CD14-positive monocyte (primary cell): ENCODE results near the gene MRPL54. TPM values are rescaled to one million over a fixed set of nuclear protein-coding genes. Genes with fewer than 3 reads are reported as not detected.

Source experiments
- DNase-seq, 3 donors: peaks; one replicate each; pipeline ENCODE4 v3.0.0-alpha.2; 2011 to 2022
- H2AFZ ChIP-seq: 2 replicates; pipeline ENCODE4 v1.6.0; 2012; ENCODE audit warnings: mild to moderate bottlenecking, low read depth, low read length, inconsistent platforms; ENCODE audit not compliant: insufficient read depth, poor library complexity, severe bottlenecking
- H3K27ac ChIP-seq, 2 donors: 1 replicate in 1 of 2; 2 replicates in 1 of 2; pipeline ENCODE4 v1.5.1; 2012 to 2013; ENCODE audit warnings: low read length in 2 of 2, control low read depth in 1 of 2, inconsistent platforms in 1 of 2, low read depth in 1 of 2, mild to moderate bottlenecking in 1 of 2
- H3K27me3 ChIP-seq, 2 donors: one replicate each; pipeline versions ENCODE4 v1.6.0 to v1.6.1; 2011 to 2013; ENCODE audit warnings: low read length in 2 of 2; ENCODE audit not compliant: control insufficient read depth in 2 of 2, insufficient read depth in 2 of 2
- H3K36me3 ChIP-seq, 2 donors: replicated peaks in 1 of 2; 1 replicate in 1 of 2; 2 replicates in 1 of 2; pipeline versions ENCODE4 v1.5.1 to v1.6.1; 2012 to 2013; ENCODE audit warnings: low read length in 2 of 2, control low read depth in 1 of 2, inconsistent platforms in 1 of 2, mild to moderate bottlenecking in 1 of 2; ENCODE audit not compliant: insufficient read depth in 2 of 2, control insufficient read depth in 1 of 2
- H3K4me1 ChIP-seq, 2 donors: 1 replicate in 1 of 2; 2 replicates in 1 of 2; pipeline versions ENCODE4 v1.5.1 to v1.6.1; 2012 to 2013; ENCODE audit warnings: low read length in 2 of 2, control low read depth in 1 of 2, inconsistent platforms in 1 of 2, mild to moderate bottlenecking in 1 of 2, moderate library complexity in 1 of 2; ENCODE audit not compliant: insufficient read depth in 2 of 2, control insufficient read depth in 1 of 2
- H3K4me2 ChIP-seq: replicated peaks from 2 replicates; pipeline ENCODE3; 2012; ENCODE audit warnings: low read length, moderate library complexity, mild to moderate bottlenecking; ENCODE audit not compliant: poor library complexity, severe bottlenecking; ENCODE audit errors: extremely low read depth
- H3K4me3 ChIP-seq, 3 experiments: fragments of 200-600 bp in 1 of 3; sonication (generic) in 1 of 3; replicated peaks in 1 of 3; 1 replicate in 2 of 3; 2 replicates in 1 of 3; pipeline ENCODE4 v1.5.1; 2011 to 2013; ENCODE audit warnings: low read length in 3 of 3, mild to moderate bottlenecking in 3 of 3, control low read depth in 2 of 3, low read depth in 2 of 3, inconsistent platforms in 1 of 3, moderate library complexity in 1 of 3
- H3K79me2 ChIP-seq: 2 replicates; pipeline ENCODE4 v1.6.0; 2012; ENCODE audit warnings: mild to moderate bottlenecking, control low read depth, inconsistent platforms, low read length, moderate library complexity; ENCODE audit not compliant: insufficient read depth
- H3K9ac ChIP-seq: 2 replicates; pipeline ENCODE4 v1.6.0; 2017; ENCODE audit warnings: low read length, mild to moderate bottlenecking; ENCODE audit not compliant: insufficient read depth, poor library complexity, severe bottlenecking
- H3K9me3 ChIP-seq, 2 donors: replicated peaks in 1 of 2; 1 replicate in 1 of 2; 2 replicates in 1 of 2; pipeline versions ENCODE4 v1.5.1 to v1.6.1; 2012 to 2013; ENCODE audit warnings: low read length in 2 of 2, control low read depth in 1 of 2; ENCODE audit not compliant: control insufficient read depth in 1 of 2, insufficient read depth in 1 of 2
- H4K20me1 ChIP-seq: 2 replicates; pipeline ENCODE4 v1.6.0; 2012; ENCODE audit warnings: mild to moderate bottlenecking, low read length, control low read depth, moderate library complexity; ENCODE audit not compliant: insufficient read depth
- H3K27ac Mint-ChIP-seq, 7 donors: one replicate each; pipeline ENCODE4 v1.8.0; 2020; ENCODE audit warnings: mild to moderate bottlenecking in 7 of 7, mixed read lengths in 7 of 7, moderate library complexity in 6 of 7, inconsistent platforms in 2 of 7
- H3K27me3 Mint-ChIP-seq, 3 donors: one replicate each; pipeline ENCODE4 v1.8.0; 2021 to 2022; ENCODE audit warnings: low read depth in 3 of 3, mild to moderate bottlenecking in 3 of 3, mixed read lengths in 3 of 3, moderate library complexity in 3 of 3, inconsistent platforms in 1 of 3
- H3K36me3 Mint-ChIP-seq, 2 donors: one replicate each; pipeline ENCODE4 v1.8.0; 2020; ENCODE audit warnings: mixed read lengths in 2 of 2, inconsistent platforms in 1 of 2, mild to moderate bottlenecking in 1 of 2
- H3K4me1 Mint-ChIP-seq: one replicate; pipeline ENCODE4 v1.8.0; 2020; ENCODE audit warnings: mild to moderate bottlenecking, mixed read lengths
- H3K4me3 Mint-ChIP-seq, 2 donors: one replicate each; pipeline ENCODE4 v1.8.0; 2020; ENCODE audit warnings: mild to moderate bottlenecking in 2 of 2, mixed read lengths in 2 of 2, moderate library complexity in 1 of 2
- H3K9me3 Mint-ChIP-seq, 7 donors: one replicate each; pipeline ENCODE4 v1.8.0; 2020 to 2022; ENCODE audit warnings: mixed read lengths in 7 of 7, mild to moderate bottlenecking in 6 of 7, moderate library complexity in 6 of 7, inconsistent platforms in 2 of 7
- WGBS: methylation state at CpG from one replicate; pipeline ENCODE4 v1.1.5; 2013; ENCODE audit warnings: missing lambda C conversion rate; ENCODE audit not compliant: insufficient coverage; 5-methylcytosine and 5-hydroxymethylcytosine counted together
- intact Hi-C, 2 donors: fragments of 100-400 bp; cut with micrococcal nuclease; formaldehyde crosslinking; loops; one replicate each; pipeline versions ENCODE4 v1.15.0 to v1.15.1; 2023
- polyA plus RNA-seq, 3 donors: library from polyadenylated mRNA; depleted of rRNA in 1 of 3; unstranded in 2 of 3; stranded (reverse) in 1 of 3; fragments of 300-500 nt in 2 of 3; fragments of >200 nt in 1 of 3; fragmentation: Illumina TruSeq in 2 of 3; gene quantifications; 1 replicate in 2 of 3; 2 replicates in 1 of 3; pipeline ENCODE4 v1.2.3, GENCODE V29; 2012 to 2021
- TF ChIP-seq, protein P1 (sequence below): fragments of 200-600 bp; IDR thresholded peaks from one replicate; pipeline ENCODE4 v1.8.0; 2022; ENCODE audit warnings: antibody characterized with exemption, mild to moderate bottlenecking

The MRPL54 gene
- polyA plus RNA-seq, 3 donors: 39.9 to 133 (median 115) TPM

DNA sequence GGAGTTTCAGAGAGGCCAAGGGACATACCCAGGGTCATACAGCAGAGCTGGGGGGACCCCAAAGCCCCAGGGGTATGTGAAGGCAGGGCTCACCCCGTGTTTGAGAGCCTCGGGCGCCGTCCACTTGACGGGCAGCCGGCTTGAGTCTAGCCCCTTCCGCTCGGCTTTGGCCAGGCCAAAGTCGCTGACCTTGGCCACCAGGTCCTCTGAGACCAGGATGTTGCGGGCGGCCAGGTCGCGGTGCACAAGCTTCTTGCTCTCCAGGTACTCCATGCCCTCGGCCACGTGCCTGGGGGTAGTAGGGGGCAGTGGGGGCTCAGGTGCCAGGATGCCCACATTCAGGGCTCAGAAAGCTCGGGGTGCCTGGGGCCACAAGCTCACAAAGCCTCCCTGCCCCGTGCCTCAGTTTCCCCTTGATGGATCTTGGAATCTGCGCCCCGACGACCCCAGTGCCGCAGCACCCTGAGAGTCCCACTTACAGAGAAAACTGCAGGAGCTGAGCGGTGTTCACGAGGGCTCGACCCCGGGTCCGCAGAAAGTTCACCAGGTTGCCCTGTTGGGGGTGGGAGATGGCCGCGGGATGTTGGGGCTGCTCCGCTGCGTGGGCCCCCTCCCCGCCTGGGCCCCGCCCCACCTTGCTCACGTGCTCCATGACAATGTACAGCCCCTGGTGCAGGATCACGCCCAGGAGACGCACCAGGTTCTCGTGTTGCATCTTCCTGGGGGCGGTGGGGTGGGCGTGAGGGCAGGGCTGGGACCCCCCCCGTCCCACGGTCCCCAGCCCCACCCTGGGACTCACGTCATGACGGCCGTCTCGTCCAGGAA lies 16.6 kb downstream of the MRPL54 start:
- DNase-seq: no peak
- H3K4me1 Mint-ChIP-seq: no peaks in the 10 kb centered on the region
- H3K27me3 Mint-ChIP-seq: peaks cover 0 to 6% (median 1%) of the 10 kb centered on the region in 3 donors
- no peak overlapping the region for H3K4me3 Mint-ChIP-seq
- no peak overlapping the region for H3K4me2 ChIP-seq
- H3K9me3 ChIP-seq: peaks cover 22 to 32% of the 10 kb centered on the region in 2 donors
- no peaks in the 10 kb centered on the region for H3K36me3 ChIP-seq
- peaks cover 1 to 7% of the 10 kb centered on the region in 2 donors for H3K36me3 Mint-ChIP-seq
- intact Hi-C loops: no loop called here
- H3K27me3 ChIP-seq: no peaks in the 10 kb centered on the region
- H3K27ac ChIP-seq: no peak overlapping the region
- H3K4me1 ChIP-seq: no peaks in the 10 kb centered on the region
- peaks cover 19 to 35% (median 23%) of the 10 kb centered on the region in 7 donors for H3K9me3 Mint-ChIP-seq
- TF ChIP-seq, protein P1, sequence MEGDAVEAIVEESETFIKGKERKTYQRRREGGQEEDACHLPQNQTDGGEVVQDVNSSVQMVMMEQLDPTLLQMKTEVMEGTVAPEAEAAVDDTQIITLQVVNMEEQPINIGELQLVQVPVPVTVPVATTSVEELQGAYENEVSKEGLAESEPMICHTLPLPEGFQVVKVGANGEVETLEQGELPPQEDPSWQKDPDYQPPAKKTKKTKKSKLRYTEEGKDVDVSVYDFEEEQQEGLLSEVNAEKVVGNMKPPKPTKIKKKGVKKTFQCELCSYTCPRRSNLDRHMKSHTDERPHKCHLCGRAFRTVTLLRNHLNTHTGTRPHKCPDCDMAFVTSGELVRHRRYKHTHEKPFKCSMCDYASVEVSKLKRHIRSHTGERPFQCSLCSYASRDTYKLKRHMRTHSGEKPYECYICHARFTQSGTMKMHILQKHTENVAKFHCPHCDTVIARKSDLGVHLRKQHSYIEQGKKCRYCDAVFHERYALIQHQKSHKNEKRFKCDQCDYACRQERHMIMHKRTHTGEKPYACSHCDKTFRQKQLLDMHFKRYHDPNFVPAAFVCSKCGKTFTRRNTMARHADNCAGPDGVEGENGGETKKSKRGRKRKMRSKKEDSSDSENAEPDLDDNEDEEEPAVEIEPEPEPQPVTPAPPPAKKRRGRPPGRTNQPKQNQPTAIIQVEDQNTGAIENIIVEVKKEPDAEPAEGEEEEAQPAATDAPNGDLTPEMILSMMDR: no peak
- WGBS: 90% methylated on average over 40 of the region's 44 CpGs
- H3K4me3 ChIP-seq: no peak overlapping the region
- H3K27ac Mint-ChIP-seq: no peak overlapping the region
- H2AFZ ChIP-seq: no peak overlapping the region
- no peaks in the 10 kb centered on the region for H4K20me1 ChIP-seq
- H3K9ac ChIP-seq: no peak overlapping the region
- no peaks in the 10 kb centered on the region for H3K79me2 ChIP-seq

DNA sequence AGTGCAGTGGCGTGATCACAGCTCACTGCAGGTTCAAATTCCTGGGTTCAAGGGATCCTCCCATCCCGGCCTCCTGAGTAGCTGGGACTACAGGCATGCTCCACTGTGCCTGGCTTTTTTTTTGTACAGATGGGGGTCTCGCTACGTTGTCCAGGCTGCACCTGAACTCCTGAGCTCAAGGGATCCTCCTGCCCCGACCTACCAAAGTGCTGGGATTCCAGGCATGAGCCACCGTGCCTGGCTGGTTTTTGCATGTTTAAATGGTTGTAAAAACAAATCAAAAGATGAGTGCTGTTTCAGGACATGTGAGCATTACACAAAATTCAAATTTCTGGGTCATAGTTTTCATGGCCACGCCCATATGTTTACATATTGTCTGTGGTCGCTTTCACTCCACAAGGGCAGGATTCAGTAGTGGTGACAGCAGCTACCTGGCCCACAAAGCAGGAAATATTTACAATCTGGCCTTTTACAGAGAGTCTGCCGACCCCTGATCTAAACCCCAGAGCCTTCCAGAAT lies 18.4 kb downstream of the MRPL54 start:
- intact Hi-C loops: no loop called here
- Histone ChIP-seq H4K20me1 (no peaks in the 10 kb centered on the region), H3K4me3 (no peak overlapping the region), H3K9ac (no peak overlapping the region), H2AFZ (no peak overlapping the region), H3K79me2 (no peaks in the 10 kb centered on the region), H3K4me1 (peaks cover 7 to 12% of the 10 kb centered on the region in 2 donors), H3K27ac (no peak overlapping the region), H3K9me3 (peaks cover 22 to 32% of the 10 kb centered on the region in 2 donors), H3K36me3 (no peaks in the 10 kb centered on the region), H3K4me2 (no peak overlapping the region), H3K27me3 (peaks cover 0 to 8% of the 10 kb centered on the region in 2 donors)
- H3K36me3 Mint-ChIP-seq: peaks cover 1 to 7% of the 10 kb centered on the region in 2 donors
- WGBS: 89% methylated on average over 7 of the region's 9 CpGs
- H3K9me3 Mint-ChIP-seq: peaks cover 19 to 35% (median 23%) of the 10 kb centered on the region in 7 donors
- H3K4me1 Mint-ChIP-seq: peaks cover 9% of the 10 kb centered on the region
- no peak overlapping the region for H3K27ac Mint-ChIP-seq
- TF ChIP-seq, protein P1: no peak
- H3K4me3 Mint-ChIP-seq: no peak overlapping the region
- no peak for DNase-seq
- peaks cover 9 to 14% (median 13%) of the 10 kb centered on the region in 3 donors for H3K27me3 Mint-ChIP-seq
